Measurements from ENCODE around the gene ZC3H12D.

DNA sequence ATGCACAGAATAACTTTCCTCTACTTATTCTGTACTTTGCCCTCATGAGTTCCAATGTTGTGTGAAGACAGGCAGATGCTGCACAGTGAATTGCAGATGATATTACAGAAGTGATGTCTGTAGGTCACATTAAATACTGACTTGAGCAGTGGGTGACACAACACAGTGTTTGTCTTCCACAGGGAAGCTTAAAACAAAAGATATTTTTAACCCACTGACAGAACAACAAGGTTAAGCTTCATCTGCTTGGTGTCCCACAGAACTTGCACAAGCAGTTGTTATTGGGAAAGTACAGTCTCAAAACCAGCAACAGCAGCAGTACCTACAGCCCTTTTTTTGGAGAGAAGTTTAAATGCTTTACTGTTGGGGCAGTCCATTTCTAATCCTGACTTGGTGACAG is 74.3 kb downstream of the ZC3H12D start:
- TF ChIP-seq, protein P1, sequence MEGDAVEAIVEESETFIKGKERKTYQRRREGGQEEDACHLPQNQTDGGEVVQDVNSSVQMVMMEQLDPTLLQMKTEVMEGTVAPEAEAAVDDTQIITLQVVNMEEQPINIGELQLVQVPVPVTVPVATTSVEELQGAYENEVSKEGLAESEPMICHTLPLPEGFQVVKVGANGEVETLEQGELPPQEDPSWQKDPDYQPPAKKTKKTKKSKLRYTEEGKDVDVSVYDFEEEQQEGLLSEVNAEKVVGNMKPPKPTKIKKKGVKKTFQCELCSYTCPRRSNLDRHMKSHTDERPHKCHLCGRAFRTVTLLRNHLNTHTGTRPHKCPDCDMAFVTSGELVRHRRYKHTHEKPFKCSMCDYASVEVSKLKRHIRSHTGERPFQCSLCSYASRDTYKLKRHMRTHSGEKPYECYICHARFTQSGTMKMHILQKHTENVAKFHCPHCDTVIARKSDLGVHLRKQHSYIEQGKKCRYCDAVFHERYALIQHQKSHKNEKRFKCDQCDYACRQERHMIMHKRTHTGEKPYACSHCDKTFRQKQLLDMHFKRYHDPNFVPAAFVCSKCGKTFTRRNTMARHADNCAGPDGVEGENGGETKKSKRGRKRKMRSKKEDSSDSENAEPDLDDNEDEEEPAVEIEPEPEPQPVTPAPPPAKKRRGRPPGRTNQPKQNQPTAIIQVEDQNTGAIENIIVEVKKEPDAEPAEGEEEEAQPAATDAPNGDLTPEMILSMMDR (conservative IDR thresholded peaks at IDR 0.05; ENCODE audit: low read depth, low read length) = no peak
- no peak for TF ChIP-seq EZH2 (IDR thresholded peaks at IDR 0.05; ENCODE audit: low read length, unreplicated experiment)
- no peak for TF ChIP-seq EZH2phosphoT487 (IDR thresholded peaks at IDR 0.05; ENCODE audit: borderline replicate concordance, low read length)

Data from PC-3 (cell line).